Tibial nerve (tissue), 4 donors: ENCODE results near the gene CAMK1D. TPM values are rescaled to one million over a fixed set of nuclear protein-coding genes. Genes with fewer than 3 reads are reported as not detected.

Experiments used
- DNase-seq, 2 donors: peaks; one replicate each; pipeline ENCODE4 v3.0.0-alpha.2; 2019; ENCODE audit warnings: low spot score in 2 of 2
- H3K27ac ChIP-seq, 4 donors: fragments of 200-600 bp; sonication (generic) in 3 of 4; one replicate each; pipeline ENCODE4 v1.5.1; 2017 to 2019; ENCODE audit warnings: mild to moderate bottlenecking in 1 of 4
- H3K27me3 ChIP-seq, 2 donors: fragments of 200-600 bp; sonication (generic) in 1 of 2; one replicate each; pipeline versions ENCODE4 v1.5.1 to v1.6.0; 2017 to 2019
- H3K36me3 ChIP-seq, 3 donors: fragments of 200-600 bp; sonication (generic); one replicate each; pipeline ENCODE4 v1.5.1; 2018 to 2019
- H3K4me1 ChIP-seq, 4 donors: fragments of 200-600 bp; sonication (generic) in 3 of 4; one replicate each; pipeline ENCODE4 v1.5.1; 2017 to 2019
- H3K4me3 ChIP-seq, 4 donors: fragments of 200-600 bp; sonication (generic) in 3 of 4; one replicate each; pipeline ENCODE4 v1.5.1; 2017 to 2019; ENCODE audit warnings: mild to moderate bottlenecking in 1 of 4, moderate library complexity in 1 of 4
- H3K9me3 ChIP-seq, 4 donors: fragments of 200-600 bp; sonication (generic) in 3 of 4; one replicate each; pipeline ENCODE4 v1.5.1; 2017 to 2019
- EP300 ChIP-seq, 2 donors: sonication (generic); formaldehyde crosslinking; IDR thresholded peaks; one replicate each; pipeline ENCODE4 v1.6.1; 2017; ENCODE audit warnings: antibody characterized with exemption in 2 of 2, mild to moderate bottlenecking in 1 of 2
- POLR2A ChIP-seq, 2 donors: fragments of 450-650 bp; IDR thresholded peaks; one replicate each; pipeline ENCODE4 v1.6.1; 2017; ENCODE audit warnings: antibody characterized with exemption in 2 of 2, mild to moderate bottlenecking in 2 of 2, moderate library complexity in 2 of 2
- WGBS, 2 donors: methylation state at CpG; one replicate each; pipeline ENCODE4 v1.1.5; 2018; 5-methylcytosine and 5-hydroxymethylcytosine counted together
- total RNA-seq, 4 donors: library from RNA; depleted of rRNA; stranded (reverse); fragments of >200 nt; gene quantifications; one replicate each; pipeline ENCODE4 v1.1.0, GENCODE V29; 2016
- TF ChIP-seq, protein P1 (sequence below), 5 experiments: fragments of 200-600 bp in 3 of 5; fragments of 450-650 bp in 2 of 5; sonication (generic) in 3 of 5; IDR thresholded peaks; one replicate each; pipeline ENCODE4 v1.5.1; 2016 to 2019; ENCODE audit warnings: antibody characterized with exemption in 5 of 5, mild to moderate bottlenecking in 3 of 5, moderate library complexity in 2 of 5

The CAMK1D gene
- total RNA-seq, 4 donors from 2014 or later: 6.9 to 20.5 (median 17.2) TPM

DNA sequence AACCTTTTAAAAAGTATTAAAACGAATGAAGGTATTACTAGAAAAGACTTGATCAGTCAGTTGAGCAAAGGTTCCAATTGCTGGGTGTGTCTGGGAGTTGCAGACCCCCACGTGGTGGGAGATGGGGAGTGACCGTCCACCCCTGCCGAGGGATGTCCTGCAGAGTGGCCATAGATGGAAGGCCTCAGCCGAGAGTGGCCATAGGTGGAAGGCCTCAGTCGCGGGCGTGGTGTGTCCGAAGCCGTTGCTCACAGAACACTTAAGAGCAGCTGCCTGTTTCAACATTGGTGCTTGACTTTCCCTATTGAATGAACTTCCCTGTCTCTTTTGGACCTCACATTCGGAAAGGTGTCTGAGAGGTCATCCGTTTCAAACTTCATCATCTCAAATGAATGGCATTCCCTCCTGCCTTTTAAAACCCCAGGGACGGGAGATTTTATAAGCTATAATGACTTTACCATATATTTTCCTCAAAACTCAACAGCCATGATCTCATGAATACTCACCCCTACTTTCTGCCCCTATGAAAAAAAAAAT is 69.4 kb downstream of the CAMK1D start:
- WGBS, 2 donors: 72 to 74% methylated on average over 13 of the region's 13 CpGs
- DNase-seq: peak in 1 of 2 donors; percentile 13
- no peak for TF ChIP-seq EP300 (IDR thresholded peaks at IDR 0.05)
- TF ChIP-seq, protein P1, sequence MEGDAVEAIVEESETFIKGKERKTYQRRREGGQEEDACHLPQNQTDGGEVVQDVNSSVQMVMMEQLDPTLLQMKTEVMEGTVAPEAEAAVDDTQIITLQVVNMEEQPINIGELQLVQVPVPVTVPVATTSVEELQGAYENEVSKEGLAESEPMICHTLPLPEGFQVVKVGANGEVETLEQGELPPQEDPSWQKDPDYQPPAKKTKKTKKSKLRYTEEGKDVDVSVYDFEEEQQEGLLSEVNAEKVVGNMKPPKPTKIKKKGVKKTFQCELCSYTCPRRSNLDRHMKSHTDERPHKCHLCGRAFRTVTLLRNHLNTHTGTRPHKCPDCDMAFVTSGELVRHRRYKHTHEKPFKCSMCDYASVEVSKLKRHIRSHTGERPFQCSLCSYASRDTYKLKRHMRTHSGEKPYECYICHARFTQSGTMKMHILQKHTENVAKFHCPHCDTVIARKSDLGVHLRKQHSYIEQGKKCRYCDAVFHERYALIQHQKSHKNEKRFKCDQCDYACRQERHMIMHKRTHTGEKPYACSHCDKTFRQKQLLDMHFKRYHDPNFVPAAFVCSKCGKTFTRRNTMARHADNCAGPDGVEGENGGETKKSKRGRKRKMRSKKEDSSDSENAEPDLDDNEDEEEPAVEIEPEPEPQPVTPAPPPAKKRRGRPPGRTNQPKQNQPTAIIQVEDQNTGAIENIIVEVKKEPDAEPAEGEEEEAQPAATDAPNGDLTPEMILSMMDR (IDR thresholded peaks at IDR 0.05): no peak
- TF ChIP-seq POLR2A (IDR thresholded peaks at IDR 0.05): no peak
- Histone ChIP-seq H3K27ac (peak overlapping the region; percentile 2 to 81 (median 45)), H3K36me3 (no peaks in the 10 kb centered on the region), H3K4me1 (peaks cover 0 to 36% (median 0%) of the 10 kb centered on the region in 4 donors), H3K4me3 (no peak overlapping the region), H3K9me3 (no peaks in the 10 kb centered on the region), H3K27me3 (no peaks in the 10 kb centered on the region)

- DNase-seq: peak in 1 of 2 donors; percentile 62
- H3K9me3 ChIP-seq: no peaks in the 10 kb centered on the region
- TF ChIP-seq EP300 (IDR thresholded peaks at IDR 0.05) (peak in 1 of 2 donors; percentile 74), POLR2A (IDR thresholded peaks at IDR 0.05) (no peak)
- peaks cover 0 to 36% (median 0%) of the 10 kb centered on the region in 4 donors for H3K4me1 ChIP-seq
- H3K27ac ChIP-seq: peak overlapping the region in 3 of 4 donors; percentile 2 to 81 (median 71)
- H3K36me3 ChIP-seq: no peaks in the 10 kb centered on the region
- no peak overlapping the region for H3K4me3 ChIP-seq
- no peaks in the 10 kb centered on the region for H3K27me3 ChIP-seq
- 54 to 58% methylated on average over 9 of the region's 9 CpGs for WGBS, 2 donors
Observed at GRCh38 chr10:12419262-12419847, 70.0 kb downstream of the CAMK1D start.

DNA sequence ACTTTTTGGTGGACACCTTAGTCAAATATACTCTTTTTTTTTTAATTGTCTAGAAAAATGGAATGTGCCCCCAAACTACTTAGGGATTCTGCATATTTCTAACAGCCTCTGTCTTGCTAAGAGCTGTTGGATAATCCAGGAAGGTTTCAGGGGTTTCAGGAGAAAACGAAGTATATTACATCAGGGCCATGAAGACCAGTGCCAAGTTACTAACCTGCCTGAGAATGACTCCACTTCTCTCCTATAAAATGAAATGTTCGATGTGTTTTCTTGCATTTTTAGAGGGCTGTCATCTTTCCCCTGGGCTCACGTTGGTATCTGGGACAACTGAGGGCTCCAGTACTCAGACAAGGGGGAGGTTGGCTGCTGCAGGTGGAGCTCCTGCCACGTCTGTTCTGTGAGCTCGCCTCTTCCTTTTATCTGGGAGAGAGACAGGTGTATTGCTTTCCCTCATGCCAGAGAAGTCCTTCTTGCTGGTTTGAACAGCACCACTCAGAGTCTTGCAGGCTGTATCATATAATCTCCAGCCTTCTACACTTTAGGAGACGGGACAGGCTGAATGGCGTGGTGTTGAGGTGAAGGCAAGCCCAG is 71.3 kb downstream of the CAMK1D start:
- no peak for DNase-seq
- no peak overlapping the region for H3K27ac ChIP-seq

DNA sequence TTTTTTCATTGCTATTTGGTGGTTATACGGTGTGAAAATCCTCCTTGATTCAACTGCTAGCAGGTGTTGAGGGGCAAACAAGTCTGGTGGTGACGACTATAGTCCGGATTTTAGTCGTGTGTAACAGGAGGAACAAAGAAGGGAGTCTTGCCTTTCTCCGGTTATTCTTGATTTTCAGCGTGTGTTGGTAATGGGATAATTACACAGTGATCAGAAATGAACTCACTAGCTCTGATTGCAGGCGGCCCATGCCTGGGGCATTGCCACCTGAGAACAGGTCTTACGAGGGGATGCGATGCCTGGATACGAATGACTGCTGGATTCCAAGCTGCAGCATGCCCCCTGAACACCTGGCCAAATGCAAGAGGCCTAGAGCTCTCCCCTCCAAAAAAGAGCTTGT is 72.8 kb downstream of the CAMK1D start:
- Histone ChIP-seq H3K4me3 (no peak overlapping the region), H3K27ac (no peak overlapping the region), H3K4me1 (peaks cover 0 to 21% (median 0%) of the 10 kb centered on the region in 4 donors), H3K27me3 (no peaks in the 10 kb centered on the region), H3K36me3 (no peaks in the 10 kb centered on the region), H3K9me3 (no peaks in the 10 kb centered on the region)
- DNase-seq: no peak
- WGBS, 2 donors: 93 to 94% methylated on average over 10 of the region's 10 CpGs
- TF ChIP-seq EP300 (IDR thresholded peaks at IDR 0.05) (no peak), POLR2A (IDR thresholded peaks at IDR 0.05) (no peak)
- TF ChIP-seq, protein P1 (IDR thresholded peaks at IDR 0.05): no peak

More for the DNA sequence above, 71.3 kb downstream of the CAMK1D start:
- Histone ChIP-seq H3K9me3 (no peaks in the 10 kb centered on the region), H3K27me3 (no peaks in the 10 kb centered on the region), H3K36me3 (no peaks in the 10 kb centered on the region), H3K4me1 (peaks cover 0 to 35% (median 0%) of the 10 kb centered on the region in 4 donors), H3K4me3 (no peak overlapping the region)
- WGBS, 2 donors: 87 to 94% methylated on average over 7 of the region's 7 CpGs
- TF ChIP-seq POLR2A (IDR thresholded peaks at IDR 0.05) (no peak), EP300 (IDR thresholded peaks at IDR 0.05) (no peak)
- TF ChIP-seq, protein P1 (IDR thresholded peaks at IDR 0.05): no peak

- TF ChIP-seq, protein P1 (IDR thresholded peaks at IDR 0.05): no peak
- TF ChIP-seq EP300 (IDR thresholded peaks at IDR 0.05) (no peak), POLR2A (IDR thresholded peaks at IDR 0.05) (no peak)
- H3K36me3 ChIP-seq: no peaks in the 10 kb centered on the region
- 92 to 94% methylated on average over 14 of the region's 14 CpGs for WGBS, 2 donors
- no peaks in the 10 kb centered on the region for H3K27me3 ChIP-seq
- peaks cover 0 to 6% (median 0%) of the 10 kb centered on the region in 4 donors for H3K4me1 ChIP-seq
- H3K4me3 ChIP-seq: no peak overlapping the region
- no peak for DNase-seq
- no peaks in the 10 kb centered on the region for H3K9me3 ChIP-seq
- H3K27ac ChIP-seq: no peak overlapping the region
Observed at GRCh38 chr10:12423896-12424295, 74.5 kb downstream of the CAMK1D start.
